ENCODE measurements around the gene RABEP1. TPM values are rescaled to one million over a fixed set of nuclear protein-coding genes. Genes with fewer than 3 reads are reported as not detected.
A peak's percentile ranks its signal among the peaks of the same experiment; 100 is the strongest.

Gene RABEP1
- total RNA-seq, 1 donor from 2014 or later: 9.3 TPM

DNA sequence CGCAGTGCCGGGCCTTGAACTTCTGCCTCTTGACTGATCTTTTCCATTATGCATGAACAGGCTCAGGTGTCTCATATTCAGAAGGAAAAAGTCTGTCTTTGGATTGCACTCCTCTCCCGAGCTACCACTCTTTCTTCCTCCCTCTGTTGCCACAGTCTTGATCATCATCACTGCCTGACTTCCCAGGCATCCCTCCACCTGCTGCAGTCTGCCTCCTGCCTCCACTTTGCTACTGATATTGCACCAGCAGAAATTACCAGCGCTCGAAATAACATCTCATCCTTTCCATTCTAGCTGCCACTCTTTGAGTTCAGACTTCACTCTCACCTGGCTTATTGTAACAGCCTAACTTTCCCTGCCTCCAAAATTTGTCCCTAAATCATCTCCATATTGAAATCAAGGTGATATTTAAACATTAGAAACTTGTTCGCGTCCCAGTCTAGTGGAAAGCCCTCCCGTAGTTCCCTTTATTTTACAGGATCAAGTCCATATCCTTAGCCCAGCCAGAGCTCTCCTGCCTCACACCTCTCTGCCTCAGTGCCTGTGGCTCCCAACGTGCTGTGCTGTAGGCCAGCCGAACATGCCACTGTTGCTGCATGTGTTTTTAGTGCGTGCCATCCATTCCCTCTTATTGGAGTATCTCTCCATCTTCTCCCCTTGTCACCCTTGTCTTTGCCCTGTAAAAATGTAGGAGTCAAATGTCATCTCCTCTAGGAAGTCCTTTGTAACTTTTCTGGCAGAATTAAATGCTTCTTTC lies 97.4 kb downstream of the RABEP1 start:
- Histone ChIP-seq H3K4me1 (no peaks in the 10 kb centered on the region), H3K27ac (no peak overlapping the region), H3K4me3 (no peak overlapping the region), H3K27me3 (no peaks in the 10 kb centered on the region), H3K36me3 (peaks cover 78 to 97% of the 10 kb centered on the region in 2 donors), H3K9me3 (no peaks in the 10 kb centered on the region)
- no peak for DNase-seq (ENCODE audit: low spot score in 2 of 2)
- intact Hi-C loops (cut with DNase I): no loop called here
- TF ChIP-seq, protein P1, sequence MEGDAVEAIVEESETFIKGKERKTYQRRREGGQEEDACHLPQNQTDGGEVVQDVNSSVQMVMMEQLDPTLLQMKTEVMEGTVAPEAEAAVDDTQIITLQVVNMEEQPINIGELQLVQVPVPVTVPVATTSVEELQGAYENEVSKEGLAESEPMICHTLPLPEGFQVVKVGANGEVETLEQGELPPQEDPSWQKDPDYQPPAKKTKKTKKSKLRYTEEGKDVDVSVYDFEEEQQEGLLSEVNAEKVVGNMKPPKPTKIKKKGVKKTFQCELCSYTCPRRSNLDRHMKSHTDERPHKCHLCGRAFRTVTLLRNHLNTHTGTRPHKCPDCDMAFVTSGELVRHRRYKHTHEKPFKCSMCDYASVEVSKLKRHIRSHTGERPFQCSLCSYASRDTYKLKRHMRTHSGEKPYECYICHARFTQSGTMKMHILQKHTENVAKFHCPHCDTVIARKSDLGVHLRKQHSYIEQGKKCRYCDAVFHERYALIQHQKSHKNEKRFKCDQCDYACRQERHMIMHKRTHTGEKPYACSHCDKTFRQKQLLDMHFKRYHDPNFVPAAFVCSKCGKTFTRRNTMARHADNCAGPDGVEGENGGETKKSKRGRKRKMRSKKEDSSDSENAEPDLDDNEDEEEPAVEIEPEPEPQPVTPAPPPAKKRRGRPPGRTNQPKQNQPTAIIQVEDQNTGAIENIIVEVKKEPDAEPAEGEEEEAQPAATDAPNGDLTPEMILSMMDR (IDR thresholded peaks at IDR 0.05): no peak

DNA sequence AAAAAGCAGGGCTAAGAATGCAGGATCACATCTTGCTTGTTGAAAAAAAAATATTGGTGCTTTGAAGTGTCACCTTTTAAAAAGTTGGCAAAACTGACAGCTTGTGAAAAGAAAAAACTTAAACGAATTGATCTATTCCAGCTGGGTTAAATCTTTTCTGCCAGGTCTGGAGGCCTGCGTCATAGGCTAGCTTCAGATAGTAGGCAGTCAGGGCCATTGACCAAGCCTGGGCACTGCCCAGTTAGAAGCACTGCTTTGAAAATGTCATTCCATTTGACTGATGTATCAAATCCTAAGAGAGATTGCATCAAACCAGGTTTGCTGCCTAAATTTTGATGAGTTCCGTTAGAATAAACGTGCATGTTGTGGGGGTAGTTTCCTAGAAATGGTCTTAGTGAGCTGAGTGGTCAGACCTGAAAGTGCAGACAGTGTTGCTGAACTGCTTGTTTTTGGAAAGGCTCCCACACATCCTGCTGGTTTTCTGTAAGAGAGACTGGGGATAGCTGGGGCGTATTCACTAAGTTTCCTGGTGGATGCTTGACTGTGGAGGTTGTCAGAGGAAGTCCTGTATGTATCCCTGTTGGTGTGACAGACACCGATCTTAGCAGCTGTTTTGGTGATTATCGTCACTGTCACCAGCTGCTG lies 98.5 kb downstream of the RABEP1 start:
- intact Hi-C loops (cut with DNase I): no loop called here
- Histone ChIP-seq H3K27ac (peak overlapping the region in 1 of 2 donors; percentile 7), H3K27me3 (no peaks in the 10 kb centered on the region), H3K36me3 (peaks cover 78 to 98% of the 10 kb centered on the region in 2 donors), H3K9me3 (no peaks in the 10 kb centered on the region), H3K4me1 (no peaks in the 10 kb centered on the region), H3K4me3 (no peak overlapping the region)
- DNase-seq (ENCODE audit: low spot score in 2 of 2): no peak
- TF ChIP-seq, protein P1 (IDR thresholded peaks at IDR 0.05): no peak

DNA sequence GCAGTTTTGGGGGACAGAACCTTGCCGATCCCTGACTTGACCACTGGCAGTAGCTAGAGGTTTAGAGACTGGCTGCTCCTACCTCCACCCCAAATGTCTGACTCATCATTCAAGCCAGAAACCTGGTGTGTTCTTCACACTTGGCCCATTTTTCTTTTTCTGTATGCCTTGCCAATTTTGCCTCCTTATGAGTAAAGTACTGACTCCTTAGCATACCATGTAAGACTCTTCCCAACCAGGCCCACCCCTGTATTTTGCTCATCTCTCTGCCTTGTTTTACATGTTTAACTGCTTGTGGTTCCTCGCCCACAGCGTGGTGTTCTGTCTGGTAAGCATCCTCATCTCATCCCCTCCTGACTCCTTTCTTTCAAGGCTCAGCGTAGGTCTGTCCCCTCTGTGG lies 99.5 kb downstream of the RABEP1 start:
- Histone ChIP-seq H3K9me3 (no peaks in the 10 kb centered on the region), H3K27ac (peak overlapping the region in 1 of 2 donors; percentile 7), H3K27me3 (no peaks in the 10 kb centered on the region), H3K36me3 (peaks cover 83 to 100% of the 10 kb centered on the region in 2 donors), H3K4me1 (no peaks in the 10 kb centered on the region), H3K4me3 (no peak overlapping the region)
- intact Hi-C loops (cut with DNase I): no loop called here
- DNase-seq (ENCODE audit: low spot score in 2 of 2): no peak
- TF ChIP-seq, protein P1 (IDR thresholded peaks at IDR 0.05): no peak

DNA sequence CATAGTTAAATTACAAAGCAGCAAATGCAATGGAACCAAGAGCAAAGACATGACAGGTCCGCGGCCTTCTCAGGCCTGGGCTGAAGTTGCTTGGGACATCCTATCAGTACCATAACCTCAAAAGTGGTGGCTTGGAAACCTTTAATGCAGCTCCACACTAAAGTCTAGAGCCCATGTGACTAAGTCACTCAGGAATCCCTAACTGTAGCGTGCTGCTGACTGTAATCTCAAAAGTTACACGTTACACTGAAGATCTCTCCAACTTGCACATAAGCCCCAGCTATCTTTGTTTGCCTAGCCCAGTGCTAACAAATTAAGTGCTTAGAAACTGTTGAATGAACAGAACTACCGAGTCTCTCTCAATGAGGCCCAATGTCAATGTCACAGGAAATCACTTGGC lies 109.6 kb downstream of the RABEP1 start:
- TF ChIP-seq, protein P1 (IDR thresholded peaks at IDR 0.05): no peak
- Histone ChIP-seq H3K4me3 (no peak overlapping the region), H3K9me3 (no peaks in the 10 kb centered on the region), H3K4me1 (no peaks in the 10 kb centered on the region), H3K36me3 (peaks cover 69 to 91% of the 10 kb centered on the region in 2 donors), H3K27ac (no peak overlapping the region), H3K27me3 (no peaks in the 10 kb centered on the region)
- intact Hi-C loops (cut with DNase I): no loop called here
- no peak for DNase-seq (ENCODE audit: low spot score in 2 of 2)

DNA sequence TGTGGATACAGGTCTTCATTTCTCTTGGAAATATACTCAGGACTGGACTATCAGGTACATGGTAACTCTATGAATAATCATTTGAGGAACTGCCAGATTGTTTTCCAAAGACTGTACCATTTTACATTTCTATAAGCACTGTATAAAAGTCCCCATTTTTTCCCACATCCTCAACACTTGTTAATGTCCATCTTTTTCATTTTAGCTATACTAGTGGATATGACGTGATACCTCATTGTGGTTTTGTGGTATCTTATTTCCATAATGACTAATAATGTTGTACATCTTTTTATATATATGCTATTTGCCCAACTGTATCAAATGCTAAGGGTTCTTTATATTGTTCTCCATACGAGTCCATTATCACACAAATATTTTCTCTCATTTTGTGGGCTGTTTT lies 114.5 kb downstream of the RABEP1 start:
- no peaks in the 10 kb centered on the region for H3K9me3 ChIP-seq
- peaks cover 79 to 89% of the 10 kb centered on the region in 2 donors for H3K36me3 ChIP-seq
- no peaks in the 10 kb centered on the region for H3K27me3 ChIP-seq
- no peak overlapping the region for H3K4me3 ChIP-seq
- intact Hi-C loops (cut with DNase I): no loop called here
- TF ChIP-seq, protein P1 (IDR thresholded peaks at IDR 0.05): no peak
- H3K4me1 ChIP-seq: no peaks in the 10 kb centered on the region
- H3K27ac ChIP-seq: no peak overlapping the region
- DNase-seq (ENCODE audit: low spot score in 2 of 2): no peak
